ENCODE measurements around the gene TSEN54. TPM values are rescaled to one million over a fixed set of nuclear protein-coding genes. Genes with fewer than 3 reads are reported as not detected.
"Not testable (repeated sequence)": the region's sequence is repeated elsewhere in the genome, so short reads cannot be mapped to it uniquely, and the experiment has no call there.

TSEN54 gene
- 43.9 and 48.6 TPM in 2 replicates for total RNA-seq (2014; rRNA removed; shearing (Covaris generic))

GRCh38 chr17:75516255-75516618, at the start of gene TSEN54:
Gene TSEN54, plus strand, starts transcription at chr17:75516528. Its CDS starts 33 bp downstream, at chr17:75516561.
- DNase-seq (ENCODE audit: low spot score), result peak; percentile 79

- DNase-seq (ENCODE audit: low spot score), result no peak
Measured at GRCh38 chr17:75468291-75468754, 48.0 kb upstream of the TSEN54 start.

- DNase-seq (ENCODE audit: low spot score), result no peak
Measured at GRCh38 chr17:75468779-75469373, 47.5 kb upstream of the TSEN54 start.

GRCh38 chr17:75471207-75471606, 45.1 kb upstream of the TSEN54 start:
- no peak for DNase-seq (ENCODE audit: low spot score)

- DNase-seq (ENCODE audit: low spot score), result no peak
Measured at GRCh38 chr17:75472119-75472518, 44.2 kb upstream of the TSEN54 start.

GRCh38 chr17:75473246-75473645, 43.1 kb upstream of the TSEN54 start:
- no peak for DNase-seq (ENCODE audit: low spot score)

GRCh38 chr17:75474736-75475135, 41.6 kb upstream of the TSEN54 start:
- no peak for DNase-seq (ENCODE audit: low spot score)

- DNase-seq (ENCODE audit: low spot score), result no peak
Measured at GRCh38 chr17:75475144-75475835, 41.0 kb upstream of the TSEN54 start.

GRCh38 chr17:75475851-75476250, 40.5 kb upstream of the TSEN54 start:
- DNase-seq (ENCODE audit: low spot score), result no peak

GRCh38 chr17:75476271-75476671, 40.1 kb upstream of the TSEN54 start:
- DNase-seq (ENCODE audit: low spot score), result no peak

GRCh38 chr17:75476752-75477489, 39.4 kb upstream of the TSEN54 start:
- no peak for DNase-seq (ENCODE audit: low spot score)

GRCh38 chr17:75477490-75477862, 38.9 kb upstream of the TSEN54 start:
- not testable (repeated sequence) for DNase-seq (ENCODE audit: low spot score)

GRCh38 chr17:75478508-75478907, 37.8 kb upstream of the TSEN54 start:
- DNase-seq (ENCODE audit: low spot score), result no peak

- no peak for DNase-seq (ENCODE audit: low spot score)
Measured at GRCh38 chr17:75480281-75480680, 36.0 kb upstream of the TSEN54 start.

GRCh38 chr17:75481194-75482068, 34.9 kb upstream of the TSEN54 start:
- no peak for DNase-seq (ENCODE audit: low spot score)

- no peak for DNase-seq (ENCODE audit: low spot score)
Measured at GRCh38 chr17:75482098-75482942, 34.0 kb upstream of the TSEN54 start.

GRCh38 chr17:75485688-75486087, 30.6 kb upstream of the TSEN54 start:
- DNase-seq (ENCODE audit: low spot score), result no peak

- no peak for DNase-seq (ENCODE audit: low spot score)
Measured at GRCh38 chr17:75486151-75486550, 30.2 kb upstream of the TSEN54 start.

- no peak for DNase-seq (ENCODE audit: low spot score)
Measured at GRCh38 chr17:75486951-75487350, 29.4 kb upstream of the TSEN54 start.

GRCh38 chr17:75487351-75488070, 28.8 kb upstream of the TSEN54 start:
- no peak for DNase-seq (ENCODE audit: low spot score)
